Neural progenitor cell (in vitro differentiated cells): ENCODE measurements around the gene GABRD. TPM values are rescaled to one million over a fixed set of nuclear protein-coding genes. Genes with fewer than 3 reads are reported as not detected.

Experiments
- DNase-seq: peaks from one replicate; pipeline ENCODE4 v3.0.0-alpha.2; 2016; ENCODE audit warnings: low spot score
- H2AFZ ChIP-seq: fragments of 200-600 bp; sonication (generic); replicated peaks from 2 replicates; pipeline ENCODE4 v1.6.1; 2016; ENCODE audit warnings: antibody characterized with exemption
- H3F3A ChIP-seq: fragments of 200-600 bp; sonication (generic); 2 replicates; pipeline ENCODE4 v1.6.1; 2016; ENCODE audit warnings: antibody characterized with exemption, low read depth
- H3K27ac ChIP-seq: fragments of 200-600 bp; sonication (generic); 2 replicates; pipeline ENCODE4 v1.5.1; 2016; ENCODE audit warnings: mild to moderate bottlenecking
- H3K27me3 ChIP-seq: fragments of 200-600 bp; sonication (generic); 2 replicates; pipeline ENCODE4 v1.6.1; 2016; ENCODE audit warnings: mild to moderate bottlenecking, moderate library complexity
- H3K36me3 ChIP-seq: fragments of 200-600 bp; sonication (generic); 2 replicates; pipeline ENCODE4 v1.5.1; 2016
- H3K4me1 ChIP-seq: fragments of 200-600 bp; sonication (generic); 2 replicates; pipeline ENCODE4 v1.6.1; 2016; ENCODE audit warnings: mixed run types
- H3K4me2 ChIP-seq: fragments of 200-600 bp; sonication (generic); 2 replicates; pipeline ENCODE4 v1.6.1; 2016
- H3K4me3 ChIP-seq: fragments of 200-600 bp; sonication (generic); 2 replicates; pipeline ENCODE4 v1.5.1; 2016
- H3K79me2 ChIP-seq: fragments of 200-600 bp; sonication (generic); 2 replicates; pipeline ENCODE4 v1.6.1; 2016; ENCODE audit warnings: low read depth
- H3K9ac ChIP-seq: fragments of 200-600 bp; sonication (generic); 2 replicates; pipeline ENCODE4 v1.6.1; 2016
- H3K9me3 ChIP-seq: fragments of 200-600 bp; sonication (generic); 2 replicates; pipeline ENCODE4 v1.5.1; 2016; ENCODE audit warnings: low read depth
- H4K20me1 ChIP-seq: fragments of 200-600 bp; sonication (generic); 2 replicates; pipeline ENCODE4 v1.6.1; 2016; ENCODE audit warnings: low read depth
- H3K27ac Mint-ChIP-seq: 3 replicates; pipeline ENCODE4 v1.8.0; 2021; ENCODE audit warnings: mixed read lengths
- H3K27me3 Mint-ChIP-seq: 2 replicates; pipeline ENCODE4 v1.8.0; 2022; ENCODE audit warnings: low read depth, mild to moderate bottlenecking, inconsistent platforms, moderate library complexity, mixed read lengths; ENCODE audit not compliant: insufficient read depth
- H3K36me3 Mint-ChIP-seq: 3 replicates; pipeline ENCODE4 v1.8.0; 2021; ENCODE audit warnings: mixed read lengths
- H3K4me1 Mint-ChIP-seq: 3 replicates; pipeline ENCODE4 v1.8.0; 2021; ENCODE audit warnings: mixed read lengths
- H3K4me3 Mint-ChIP-seq: 3 replicates; pipeline ENCODE4 v1.8.0; 2021; ENCODE audit warnings: mild to moderate bottlenecking, moderate library complexity, mixed read lengths
- H3K9me3 Mint-ChIP-seq: 3 replicates; pipeline ENCODE4 v1.8.0; 2020; ENCODE audit warnings: mixed read lengths
- EZH2 ChIP-seq: fragments of 200-600 bp; sonication (generic); IDR thresholded peaks from 2 replicates; pipeline ENCODE4 v1.6.1; 2017; ENCODE audit warnings: antibody characterized with exemption, mild to moderate bottlenecking, moderate library complexity
- EZH2phosphoT487 ChIP-seq: fragments of 200-600 bp; sonication (generic); IDR thresholded peaks from 2 replicates; pipeline ENCODE4 v1.6.1; 2017; ENCODE audit warnings: antibody characterized with exemption
- total RNA-seq: library from RNA; depleted of rRNA; stranded (reverse); fragments of >200 nt; gene quantifications from 2 replicates; pipeline ENCODE4 v1.2.3, GENCODE V29; 2015; ENCODE audit warnings: low replicate concordance
- TF ChIP-seq, protein P1 (sequence below): fragments of 200-600 bp; sonication (generic); IDR thresholded peaks from 2 replicates; pipeline ENCODE4 v1.5.1; 2017; ENCODE audit warnings: antibody characterized with exemption, mild to moderate bottlenecking

The GABRD gene
- total RNA-seq, 1 donor from 2014 or later: 0.45 TPM

DNA sequence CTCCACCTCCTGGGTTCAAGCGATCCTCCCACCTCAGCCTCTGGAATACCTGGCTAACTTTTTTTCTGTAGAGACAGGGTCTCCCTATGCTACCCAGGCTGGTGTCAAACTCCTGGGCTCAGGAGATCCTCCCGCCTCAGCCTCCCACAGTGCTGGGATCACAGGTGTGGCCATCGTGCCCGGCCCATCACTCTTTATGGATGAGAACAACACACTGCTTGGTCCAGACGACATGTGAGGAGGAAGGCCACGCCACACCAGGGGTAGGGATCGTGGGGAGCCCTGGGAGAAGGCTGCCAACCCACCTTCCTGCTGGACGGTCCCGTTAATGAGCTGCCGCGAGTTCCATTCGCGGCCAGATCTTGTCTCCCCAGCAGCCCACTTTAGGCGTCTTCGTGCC is 5.0 kb upstream of the GABRD start:
- no peak overlapping the region for H3K4me3 ChIP-seq
- H3K4me1 ChIP-seq: peaks cover 6% of the 10 kb centered on the region
- Mint-ChIP-seq H3K4me3 (no peak overlapping the region), H3K4me1 (peaks cover 18% of the 10 kb centered on the region), H3K9me3 (peaks cover 2% of the 10 kb centered on the region), H3K27me3 (peaks cover 12% of the 10 kb centered on the region), H3K27ac (no peak overlapping the region), H3K36me3 (peaks cover 3% of the 10 kb centered on the region)
- H3K27ac ChIP-seq: no peak overlapping the region
- H2AFZ ChIP-seq: no peak overlapping the region
- no peak overlapping the region for H3K9ac ChIP-seq
- no peak overlapping the region for H3K4me2 ChIP-seq
- H4K20me1 ChIP-seq: peaks cover 11% of the 10 kb centered on the region
- H3K79me2 ChIP-seq: no peaks in the 10 kb centered on the region
- no peak for TF ChIP-seq EZH2phosphoT487
- TF ChIP-seq, protein P1, sequence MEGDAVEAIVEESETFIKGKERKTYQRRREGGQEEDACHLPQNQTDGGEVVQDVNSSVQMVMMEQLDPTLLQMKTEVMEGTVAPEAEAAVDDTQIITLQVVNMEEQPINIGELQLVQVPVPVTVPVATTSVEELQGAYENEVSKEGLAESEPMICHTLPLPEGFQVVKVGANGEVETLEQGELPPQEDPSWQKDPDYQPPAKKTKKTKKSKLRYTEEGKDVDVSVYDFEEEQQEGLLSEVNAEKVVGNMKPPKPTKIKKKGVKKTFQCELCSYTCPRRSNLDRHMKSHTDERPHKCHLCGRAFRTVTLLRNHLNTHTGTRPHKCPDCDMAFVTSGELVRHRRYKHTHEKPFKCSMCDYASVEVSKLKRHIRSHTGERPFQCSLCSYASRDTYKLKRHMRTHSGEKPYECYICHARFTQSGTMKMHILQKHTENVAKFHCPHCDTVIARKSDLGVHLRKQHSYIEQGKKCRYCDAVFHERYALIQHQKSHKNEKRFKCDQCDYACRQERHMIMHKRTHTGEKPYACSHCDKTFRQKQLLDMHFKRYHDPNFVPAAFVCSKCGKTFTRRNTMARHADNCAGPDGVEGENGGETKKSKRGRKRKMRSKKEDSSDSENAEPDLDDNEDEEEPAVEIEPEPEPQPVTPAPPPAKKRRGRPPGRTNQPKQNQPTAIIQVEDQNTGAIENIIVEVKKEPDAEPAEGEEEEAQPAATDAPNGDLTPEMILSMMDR: no peak
- no peak for TF ChIP-seq EZH2
- H3K9me3 ChIP-seq: no peaks in the 10 kb centered on the region
- no peak for DNase-seq
- peaks cover 7% of the 10 kb centered on the region for H3F3A ChIP-seq
- no peaks in the 10 kb centered on the region for H3K36me3 ChIP-seq
- peaks cover 44% of the 10 kb centered on the region for H3K27me3 ChIP-seq

- Histone ChIP-seq H3K27me3 (peaks cover 53% of the 10 kb centered on the region), H4K20me1 (peaks cover 16% of the 10 kb centered on the region), H2AFZ (no peak overlapping the region), H3F3A (peaks cover 8% of the 10 kb centered on the region), H3K79me2 (no peaks in the 10 kb centered on the region), H3K36me3 (no peaks in the 10 kb centered on the region), H3K9ac (no peak overlapping the region), H3K27ac (no peak overlapping the region), H3K4me2 (no peak overlapping the region), H3K9me3 (no peaks in the 10 kb centered on the region), H3K4me1 (peaks cover 9% of the 10 kb centered on the region), H3K4me3 (no peak overlapping the region)
- H3K27me3 Mint-ChIP-seq: peaks cover 15% of the 10 kb centered on the region
- TF ChIP-seq EZH2phosphoT487 (no peak), EZH2 (no peak)
- TF ChIP-seq, protein P1: no peak
- no peak overlapping the region for H3K4me3 Mint-ChIP-seq
- DNase-seq: no peak
- H3K4me1 Mint-ChIP-seq: peaks cover 15% of the 10 kb centered on the region
- H3K9me3 Mint-ChIP-seq: peaks cover 2% of the 10 kb centered on the region
- H3K36me3 Mint-ChIP-seq: peaks cover 3% of the 10 kb centered on the region
- peak overlapping the region; percentile 42 for H3K27ac Mint-ChIP-seq
Observed at GRCh38 chr1:2014741-2015735, 4.1 kb upstream of the GABRD start.

DNA sequence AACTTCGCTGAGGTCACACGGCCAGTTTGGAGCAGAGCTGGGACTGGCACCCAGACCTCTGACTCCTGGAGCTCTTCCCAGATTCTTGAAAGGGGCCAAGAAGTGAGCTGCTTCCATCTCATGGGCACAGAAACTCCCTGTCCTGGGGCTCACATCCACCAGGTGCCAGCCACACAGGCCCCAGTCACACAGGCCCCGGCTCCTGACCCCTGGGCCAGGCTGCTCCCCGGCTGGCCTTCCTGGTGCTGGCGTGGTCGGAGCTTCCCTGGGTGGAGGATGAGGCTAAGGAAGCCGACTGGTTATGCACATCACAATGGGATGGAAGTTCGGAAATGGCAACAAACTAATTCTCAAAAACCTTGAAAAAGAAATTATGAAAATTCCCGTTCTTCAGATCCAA is 3.0 kb upstream of the GABRD start:
- Histone ChIP-seq H3K9me3 (no peaks in the 10 kb centered on the region), H3K27me3 (peaks cover 63% of the 10 kb centered on the region), H4K20me1 (peaks cover 24% of the 10 kb centered on the region), H3K9ac (no peak overlapping the region), H3K4me3 (no peak overlapping the region), H3K4me1 (peaks cover 9% of the 10 kb centered on the region), H3K36me3 (no peaks in the 10 kb centered on the region), H3K27ac (no peak overlapping the region), H3K79me2 (no peaks in the 10 kb centered on the region), H3F3A (peaks cover 14% of the 10 kb centered on the region), H3K4me2 (no peak overlapping the region), H2AFZ (no peak overlapping the region)
- no peak for DNase-seq
- Mint-ChIP-seq H3K4me1 (peaks cover 15% of the 10 kb centered on the region), H3K27me3 (peaks cover 25% of the 10 kb centered on the region), H3K36me3 (peaks cover 3% of the 10 kb centered on the region), H3K4me3 (no peak overlapping the region), H3K9me3 (peaks cover 2% of the 10 kb centered on the region), H3K27ac (no peak overlapping the region)
- TF ChIP-seq EZH2phosphoT487: no peak
- TF ChIP-seq, protein P1: no peak
- TF ChIP-seq EZH2: no peak
